Prostate gland (tissue), 2 donors: ENCODE data around the gene TH. TPM values are rescaled to one million over a fixed set of nuclear protein-coding genes. Genes with fewer than 3 reads are reported as not detected.

Source experiments
- DNase-seq: peaks from one replicate; pipeline ENCODE4 v3.0.0-alpha.2; 2019; ENCODE audit warnings: low spot score
- H3K27ac ChIP-seq, 2 donors: fragments of 200-600 bp; sonication (generic); 2 replicates each; pipeline ENCODE4 v1.5.1; 2017 to 2019
- H3K27me3 ChIP-seq: fragments of 200-600 bp; sonication (generic); replicated peaks from 2 replicates; pipeline ENCODE4 v1.5.1; 2019; ENCODE audit not compliant: insufficient read depth
- H3K36me3 ChIP-seq, 2 donors: fragments of 200-600 bp; sonication (generic); 1 replicate in 1 of 2; 2 replicates in 1 of 2; pipeline versions ENCODE4 v1.5.1 to v1.8.1; 2017 to 2019
- H3K4me1 ChIP-seq: fragments of 200-600 bp; sonication (generic); replicated peaks from 2 replicates; pipeline ENCODE4 v1.5.1; 2019
- H3K4me3 ChIP-seq, 2 donors: fragments of 200-600 bp; sonication (generic); 2 replicates each; pipeline ENCODE4 v1.5.1; 2017 to 2019
- H3K9me3 ChIP-seq: fragments of 200-600 bp; sonication (generic); 2 replicates; pipeline ENCODE4 v1.5.1; 2017
- CTCF ChIP-seq, 4 experiments: fragments of 200-600 bp in 2 of 4; fragments of 450-650 bp in 2 of 4; sonication (generic) in 2 of 4; IDR thresholded peaks; 1 replicate in 3 of 4; 2 replicates in 1 of 4; pipeline ENCODE4 v1.5.1; 2016 to 2019; ENCODE audit warnings: antibody characterized with exemption in 4 of 4, mild to moderate bottlenecking in 2 of 4, moderate library complexity in 2 of 4
- POLR2A ChIP-seq: fragments of 450-650 bp; IDR thresholded peaks from one replicate; pipeline ENCODE4 v1.6.1; 2016; ENCODE audit warnings: antibody characterized with exemption, mild to moderate bottlenecking
- POLR2AphosphoS5 ChIP-seq: sonication (generic); formaldehyde crosslinking; IDR thresholded peaks from one replicate; pipeline ENCODE4 v1.6.1; 2017; ENCODE audit warnings: antibody characterized with exemption
- WGBS: methylation state at CpG from one replicate; pipeline ENCODE4 v1.1.5; 2018; 5-methylcytosine and 5-hydroxymethylcytosine counted together
- intact Hi-C: fragments of 100-400 bp; cut with DNase I; formaldehyde crosslinking; loops from one replicate; pipeline ENCODE4 v1.14.2; 2022
- total RNA-seq, 2 donors: library from RNA; depleted of rRNA; stranded (reverse); fragments of >200 nt; gene quantifications; one replicate each; pipeline ENCODE4 v1.1.0, GENCODE V29; 2016

Gene TH
- total RNA-seq, 2 donors from 2014 or later = 2.4 TPM; not detected in 1

- no peak for DNase-seq
- H3K36me3 ChIP-seq = no peaks in the 10 kb centered on the region
- no peaks in the 10 kb centered on the region for H3K4me1 ChIP-seq
- no peak for TF ChIP-seq POLR2AphosphoS5
- TF ChIP-seq POLR2A = no peak
- 99% methylated on average over 7 of the region's 7 CpGs for WGBS
- peaks cover 6% of the 10 kb centered on the region for H3K27me3 ChIP-seq
- H3K9me3 ChIP-seq = no peaks in the 10 kb centered on the region
- no peak overlapping the region for H3K27ac ChIP-seq
- intact Hi-C loops = no loop called here
- H3K4me3 ChIP-seq = no peak overlapping the region
Measured at GRCh38 chr11:2187280-2187707, 15.7 kb upstream of the TH start.

- no peak for DNase-seq
- WGBS = 26% methylated on average over 13 of the region's 21 CpGs
- Histone ChIP-seq H3K4me1 (no peaks in the 10 kb centered on the region), H3K9me3 (no peaks in the 10 kb centered on the region), H3K36me3 (no peaks in the 10 kb centered on the region), H3K27me3 (peaks cover 6% of the 10 kb centered on the region), H3K27ac (no peak overlapping the region), H3K4me3 (no peak overlapping the region)
- TF ChIP-seq POLR2A = no peak
- TF ChIP-seq CTCF (IDR thresholded peaks at IDR 0.05) = peak in 3 of 4 experiments; percentile 19 to 52 (median 49)
- intact Hi-C loops = no loop called here
Measured at GRCh38 chr11:2186669-2187279, 15.2 kb upstream of the TH start.

- Histone ChIP-seq H3K4me1 (no peaks in the 10 kb centered on the region), H3K27ac (no peak overlapping the region), H3K36me3 (no peaks in the 10 kb centered on the region), H3K27me3 (peaks cover 6% of the 10 kb centered on the region), H3K9me3 (no peaks in the 10 kb centered on the region), H3K4me3 (no peak overlapping the region)
- 62% methylated on average over 23 of the region's 23 CpGs for WGBS
- no peak for DNase-seq
- no peak for TF ChIP-seq POLR2A
- intact Hi-C loops = no loop called here
Measured at GRCh38 chr11:2185324-2186085, 13.9 kb upstream of the TH start.

- no peaks in the 10 kb centered on the region for H3K9me3 ChIP-seq
- no peaks in the 10 kb centered on the region for H3K4me1 ChIP-seq
- DNase-seq = no peak
- H3K4me3 ChIP-seq = no peak overlapping the region
- no peak for TF ChIP-seq POLR2A
- no peak for TF ChIP-seq CTCF (IDR thresholded peaks at IDR 0.05)
- TF ChIP-seq POLR2AphosphoS5 = no peak
- WGBS = 83% methylated on average over 20 of the region's 20 CpGs
- intact Hi-C loops = no loop called here
- H3K36me3 ChIP-seq = no peaks in the 10 kb centered on the region
- no peak overlapping the region for H3K27ac ChIP-seq
- peaks cover 3% of the 10 kb centered on the region for H3K27me3 ChIP-seq
Measured at GRCh38 chr11:2182692-2183474, 11.3 kb upstream of the TH start.

GRCh38 chr11:2182075-2182474, 10.5 kb upstream of the TH start:
- no peaks in the 10 kb centered on the region for H3K36me3 ChIP-seq
- no peak overlapping the region for H3K4me3 ChIP-seq
- peaks cover 3% of the 10 kb centered on the region for H3K27me3 ChIP-seq
- no peak for TF ChIP-seq CTCF (IDR thresholded peaks at IDR 0.05)
- TF ChIP-seq POLR2AphosphoS5 = no peak
- no peak for TF ChIP-seq POLR2A
- no peak for DNase-seq
- no peaks in the 10 kb centered on the region for H3K4me1 ChIP-seq
- intact Hi-C loops = no loop called here
- H3K9me3 ChIP-seq = no peaks in the 10 kb centered on the region
- 78% methylated on average over 16 of the region's 18 CpGs for WGBS
- no peak overlapping the region for H3K27ac ChIP-seq
